ENCODE results near the gene C1orf146.

DNA sequence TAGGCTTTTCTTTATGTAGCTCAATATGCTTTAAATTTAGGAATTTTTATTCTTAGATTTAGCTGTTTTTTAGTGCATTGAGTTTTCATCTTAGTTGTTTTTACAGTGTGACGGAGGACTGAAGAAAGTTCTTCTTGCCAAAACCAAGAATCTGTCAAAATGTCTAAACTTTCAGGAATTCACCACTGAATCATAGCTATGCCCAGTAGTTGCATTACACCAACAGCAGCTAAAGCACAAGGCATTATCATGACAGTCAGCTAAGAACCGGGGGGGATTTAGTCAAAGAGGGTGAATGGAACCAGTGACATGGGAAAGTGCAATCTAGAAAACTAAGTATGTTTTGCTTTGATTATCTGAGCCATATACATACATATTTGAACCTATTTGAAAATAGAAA is 6.5 kb upstream of the C1orf146 start:
- TF ChIP-seq MAX (IDR thresholded peaks at IDR 0.05) (no peak), REST (IDR thresholded peaks at IDR 0.05) (no peak), CTCF (IDR thresholded peaks at IDR 0.05; ENCODE audit: low read depth, low read length, missing input control) (no peak), YY1 (IDR thresholded peaks at IDR 0.05) (no peak)
